ENCODE results near the gene C2orf81. TPM values are rescaled to one million over a fixed set of nuclear protein-coding genes. Genes with fewer than 3 reads are reported as not detected.
"Not testable (repeated sequence)": the region's sequence is repeated elsewhere in the genome, so short reads cannot be mapped to it uniquely, and the experiment has no call there.

C2orf81 gene
- total RNA-seq, 2 donors from 2014 or later, result 1.7 to 1.9 TPM

GRCh38 chr2:74447230-74447999 is 26.0 kb upstream of the C2orf81 start:
- no peaks in the 10 kb centered on the region for H3K9me3 ChIP-seq
- DNase-seq (ENCODE audit: low spot score), result no peak
- H3K4me3 ChIP-seq, result no peak overlapping the region
- TF ChIP-seq, protein P1, sequence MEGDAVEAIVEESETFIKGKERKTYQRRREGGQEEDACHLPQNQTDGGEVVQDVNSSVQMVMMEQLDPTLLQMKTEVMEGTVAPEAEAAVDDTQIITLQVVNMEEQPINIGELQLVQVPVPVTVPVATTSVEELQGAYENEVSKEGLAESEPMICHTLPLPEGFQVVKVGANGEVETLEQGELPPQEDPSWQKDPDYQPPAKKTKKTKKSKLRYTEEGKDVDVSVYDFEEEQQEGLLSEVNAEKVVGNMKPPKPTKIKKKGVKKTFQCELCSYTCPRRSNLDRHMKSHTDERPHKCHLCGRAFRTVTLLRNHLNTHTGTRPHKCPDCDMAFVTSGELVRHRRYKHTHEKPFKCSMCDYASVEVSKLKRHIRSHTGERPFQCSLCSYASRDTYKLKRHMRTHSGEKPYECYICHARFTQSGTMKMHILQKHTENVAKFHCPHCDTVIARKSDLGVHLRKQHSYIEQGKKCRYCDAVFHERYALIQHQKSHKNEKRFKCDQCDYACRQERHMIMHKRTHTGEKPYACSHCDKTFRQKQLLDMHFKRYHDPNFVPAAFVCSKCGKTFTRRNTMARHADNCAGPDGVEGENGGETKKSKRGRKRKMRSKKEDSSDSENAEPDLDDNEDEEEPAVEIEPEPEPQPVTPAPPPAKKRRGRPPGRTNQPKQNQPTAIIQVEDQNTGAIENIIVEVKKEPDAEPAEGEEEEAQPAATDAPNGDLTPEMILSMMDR (IDR thresholded peaks at IDR 0.05), result no peak
- ATAC-seq (ENCODE audit: insufficient number of reproducible peaks, low FRiP score, low read depth), result no peak
- peaks cover 0 to 6% of the 10 kb centered on the region in 2 donors for H3K4me1 ChIP-seq (ENCODE audit: control insufficient read depth in 1 of 2, low read depth in 2 of 2)
- no peak overlapping the region for H3K27ac ChIP-seq
- no peaks in the 10 kb centered on the region for H3K27me3 ChIP-seq (replicated peaks; ENCODE audit: insufficient read depth)
- H3K36me3 ChIP-seq, result no peaks in the 10 kb centered on the region

- DNase-seq (ENCODE audit: low spot score) (no peak), ATAC-seq (ENCODE audit: insufficient number of reproducible peaks, low FRiP score, low read depth) (no peak)
- TF ChIP-seq, protein P1 (IDR thresholded peaks at IDR 0.05), result no peak
- no peaks in the 10 kb centered on the region for H3K36me3 ChIP-seq
- H3K4me1 ChIP-seq (ENCODE audit: control insufficient read depth in 1 of 2, low read depth in 2 of 2), result peaks cover under 1 to 29% of the 10 kb centered on the region in 2 donors
- no peaks in the 10 kb centered on the region for H3K9me3 ChIP-seq
- H3K27me3 ChIP-seq (replicated peaks; ENCODE audit: insufficient read depth), result no peaks in the 10 kb centered on the region
- H3K27ac ChIP-seq, result no peak overlapping the region
- H3K4me3 ChIP-seq, result no peak overlapping the region
These were observed 23.3 kb upstream of the C2orf81 start for GRCh38 chr2:74444498-74445318.

GRCh38 chr2:74442483-74443297 is 21.3 kb upstream of the C2orf81 start:
- not testable (repeated sequence) for H3K27ac ChIP-seq; H3K27me3 ChIP-seq (replicated peaks; ENCODE audit: insufficient read depth); H3K36me3 ChIP-seq; DNase-seq (ENCODE audit: low spot score); H3K9me3 ChIP-seq; ATAC-seq (ENCODE audit: insufficient number of reproducible peaks, low FRiP score, low read depth)
- peaks cover 3 to 48% of the 10 kb centered on the region in 2 donors for H3K4me1 ChIP-seq (ENCODE audit: control insufficient read depth in 1 of 2, low read depth in 2 of 2)
- H3K4me3 ChIP-seq, result peak overlapping the region; percentile 72

DNA sequence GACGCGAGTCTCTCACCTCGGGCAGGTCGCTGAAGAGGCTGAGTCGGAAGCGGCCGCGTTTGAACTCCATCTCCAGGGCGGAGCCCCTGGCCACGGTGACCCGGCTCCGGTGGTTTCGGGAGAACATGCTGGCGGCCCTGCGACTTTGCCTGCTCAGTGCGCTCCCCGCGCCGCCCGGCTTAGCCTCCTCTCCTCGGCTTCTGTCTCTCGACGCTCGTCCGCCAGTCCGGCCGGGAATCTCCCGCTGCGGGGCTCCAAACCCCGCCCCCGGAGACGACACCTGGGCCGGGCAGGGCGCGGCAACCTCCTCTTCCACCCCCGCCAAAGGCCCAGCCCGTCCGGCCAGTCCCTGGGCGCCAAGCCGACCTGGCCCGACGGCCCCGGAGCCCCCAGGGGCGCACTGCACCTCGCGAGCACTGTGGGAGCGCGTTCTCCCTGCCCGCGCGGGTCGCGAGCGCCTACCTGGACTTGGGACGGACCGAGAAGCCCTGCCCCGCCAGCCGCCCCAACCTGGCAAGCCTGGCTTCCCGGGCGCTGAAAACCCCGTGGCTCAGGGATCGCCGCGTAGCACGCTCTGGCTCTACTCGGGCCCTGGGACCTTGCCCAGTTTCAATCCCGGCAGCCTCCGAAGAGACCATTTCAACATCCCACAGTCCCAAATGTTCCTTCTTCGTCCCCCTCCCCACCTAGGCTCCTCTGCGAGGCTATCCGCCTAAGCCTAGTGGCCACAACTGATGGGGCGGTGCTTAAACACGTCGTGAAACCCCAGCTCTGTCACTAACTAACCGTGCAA is 20.5 kb upstream of the C2orf81 start, which contains the start of gene RTKN:
Gene RTKN (minus strand): TSS at position 248 of the 793 bp plus-strand sequence. CDS start 121 bp downstream, at position 127.
- peaks cover 3 to 49% of the 10 kb centered on the region in 2 donors for H3K4me1 ChIP-seq (ENCODE audit: control insufficient read depth in 1 of 2, low read depth in 2 of 2)

More for the DNA sequence above, 20.5 kb upstream of the C2orf81 start, which contains the start of gene RTKN:
- Histone ChIP-seq H3K4me3 (peak within 1 kb of the TSS; percentile 72), H3K36me3 (no peaks in the 10 kb centered on the region), H3K27ac (peak within 1 kb of the TSS; percentile 54 to 79), H3K9me3 (no peaks in the 10 kb centered on the region), H3K27me3 (replicated peaks; ENCODE audit: insufficient read depth) (no peaks in the 10 kb centered on the region)
- TF ChIP-seq, protein P1 (IDR thresholded peaks at IDR 0.05), result no peak
- DNase-seq (ENCODE audit: low spot score) (no peak), ATAC-seq (ENCODE audit: insufficient number of reproducible peaks, low FRiP score, low read depth) (no peak)

Measured in thoracic aorta (tissue), 2 donors.